Measurements from ENCODE around the gene OR2D2. TPM values are rescaled to one million over a fixed set of nuclear protein-coding genes. Genes with fewer than 3 reads are reported as not detected.

OR2D2 gene
- total RNA-seq, 1 donor from 2014 or later, result 0.64 TPM

DNA sequence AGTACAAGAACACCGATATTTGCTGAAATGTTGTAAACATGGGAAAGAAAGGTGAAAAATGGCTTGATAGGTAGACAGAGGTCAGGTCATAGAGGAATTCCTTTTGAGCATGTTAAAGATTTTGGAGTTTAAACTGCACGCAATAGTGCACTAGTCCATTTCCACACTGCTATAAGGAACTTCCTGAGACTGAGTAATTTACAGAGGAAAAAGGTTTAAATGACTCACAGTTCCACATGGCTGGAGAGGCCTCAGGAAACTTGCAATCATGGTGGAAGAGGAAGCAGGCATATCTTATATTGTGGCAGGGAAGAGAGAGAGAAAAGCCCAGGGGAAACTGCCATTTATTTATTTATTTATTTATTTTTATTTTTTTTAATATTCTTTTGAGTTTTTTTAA is 41.8 kb downstream of the OR2D2 start:
- TF ChIP-seq, protein P1, sequence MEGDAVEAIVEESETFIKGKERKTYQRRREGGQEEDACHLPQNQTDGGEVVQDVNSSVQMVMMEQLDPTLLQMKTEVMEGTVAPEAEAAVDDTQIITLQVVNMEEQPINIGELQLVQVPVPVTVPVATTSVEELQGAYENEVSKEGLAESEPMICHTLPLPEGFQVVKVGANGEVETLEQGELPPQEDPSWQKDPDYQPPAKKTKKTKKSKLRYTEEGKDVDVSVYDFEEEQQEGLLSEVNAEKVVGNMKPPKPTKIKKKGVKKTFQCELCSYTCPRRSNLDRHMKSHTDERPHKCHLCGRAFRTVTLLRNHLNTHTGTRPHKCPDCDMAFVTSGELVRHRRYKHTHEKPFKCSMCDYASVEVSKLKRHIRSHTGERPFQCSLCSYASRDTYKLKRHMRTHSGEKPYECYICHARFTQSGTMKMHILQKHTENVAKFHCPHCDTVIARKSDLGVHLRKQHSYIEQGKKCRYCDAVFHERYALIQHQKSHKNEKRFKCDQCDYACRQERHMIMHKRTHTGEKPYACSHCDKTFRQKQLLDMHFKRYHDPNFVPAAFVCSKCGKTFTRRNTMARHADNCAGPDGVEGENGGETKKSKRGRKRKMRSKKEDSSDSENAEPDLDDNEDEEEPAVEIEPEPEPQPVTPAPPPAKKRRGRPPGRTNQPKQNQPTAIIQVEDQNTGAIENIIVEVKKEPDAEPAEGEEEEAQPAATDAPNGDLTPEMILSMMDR (IDR thresholded peaks at IDR 0.05; ENCODE audit: unreplicated experiment), result no peak
- Mint-ChIP-seq H3K4me3 (ENCODE audit: unreplicated experiment) (no peak overlapping the region), H3K9me3 (ENCODE audit: unreplicated experiment) (peaks cover 9% of the 10 kb centered on the region), H3K4me1 (ENCODE audit: unreplicated experiment) (no peaks in the 10 kb centered on the region), H3K27ac (ENCODE audit: unreplicated experiment) (peak overlapping the region; percentile 14), H3K27me3 (ENCODE audit: unreplicated experiment) (no peaks in the 10 kb centered on the region), H3K36me3 (ENCODE audit: low read depth, unreplicated experiment) (peaks cover 24% of the 10 kb centered on the region)
- no peak for DNase-seq (ENCODE audit: low spot score)

DNA sequence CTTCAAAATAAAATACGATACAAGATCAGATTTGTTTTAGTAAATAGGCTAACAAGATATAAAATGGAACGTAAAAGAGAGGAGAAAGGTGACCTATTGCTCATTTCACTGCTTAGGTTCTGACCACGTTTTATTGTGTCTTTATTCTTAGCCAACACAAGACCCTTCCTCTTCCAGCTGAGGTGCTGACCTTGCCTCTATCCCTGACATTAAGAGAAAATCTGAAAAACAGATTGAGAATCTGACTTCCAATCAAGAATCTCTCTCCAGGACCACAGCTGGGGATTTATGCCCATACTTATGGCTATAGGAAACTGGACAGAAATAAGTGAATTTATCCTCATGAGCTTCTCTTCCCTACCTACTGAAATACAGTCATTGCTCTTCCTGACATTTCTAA is 46.9 kb downstream of the OR2D2 start, which contains the start of gene OR10A5:
Gene OR10A5 (plus strand): TSS at position 301 of the 400 bp plus-strand sequence. CDS start 0 bp downstream, at position 301.
- H3K27ac Mint-ChIP-seq (ENCODE audit: unreplicated experiment), result no peak within 1 kb of the TSS

DNA sequence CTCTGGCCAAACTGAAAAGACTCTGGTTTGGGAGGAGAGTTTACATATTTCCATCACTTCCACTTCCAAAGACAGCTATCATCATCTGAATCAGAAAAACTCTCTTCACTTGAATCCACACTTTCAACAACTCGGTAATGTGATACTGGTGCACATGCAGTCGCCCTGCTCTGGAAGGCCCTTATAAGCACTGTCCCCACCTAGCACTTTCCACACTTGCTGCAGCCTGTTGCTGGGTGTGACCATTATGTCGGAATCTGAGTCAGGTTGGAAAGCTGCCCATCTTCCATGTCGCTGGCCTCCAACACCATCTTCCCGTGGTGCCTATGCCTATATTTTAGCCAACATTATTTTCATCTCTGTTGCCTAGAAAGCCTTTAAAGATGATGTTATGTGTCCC is 47.9 kb downstream of the OR2D2 start:
- TF ChIP-seq, protein P1 (IDR thresholded peaks at IDR 0.05; ENCODE audit: unreplicated experiment), result no peak

More for the DNA sequence above, 46.9 kb downstream of the OR2D2 start, which contains the start of gene OR10A5:
- Mint-ChIP-seq H3K4me3 (ENCODE audit: unreplicated experiment) (no peak within 1 kb of the TSS), H3K27me3 (ENCODE audit: unreplicated experiment) (no peaks in the 10 kb centered on the region), H3K36me3 (ENCODE audit: low read depth, unreplicated experiment) (peaks cover 16% of the 10 kb centered on the region), H3K9me3 (ENCODE audit: unreplicated experiment) (peaks cover 4% of the 10 kb centered on the region), H3K4me1 (ENCODE audit: unreplicated experiment) (peaks cover 9% of the 10 kb centered on the region)
- no peak for DNase-seq (ENCODE audit: low spot score)
- TF ChIP-seq, protein P1 (IDR thresholded peaks at IDR 0.05; ENCODE audit: unreplicated experiment), result no peak

DNA sequence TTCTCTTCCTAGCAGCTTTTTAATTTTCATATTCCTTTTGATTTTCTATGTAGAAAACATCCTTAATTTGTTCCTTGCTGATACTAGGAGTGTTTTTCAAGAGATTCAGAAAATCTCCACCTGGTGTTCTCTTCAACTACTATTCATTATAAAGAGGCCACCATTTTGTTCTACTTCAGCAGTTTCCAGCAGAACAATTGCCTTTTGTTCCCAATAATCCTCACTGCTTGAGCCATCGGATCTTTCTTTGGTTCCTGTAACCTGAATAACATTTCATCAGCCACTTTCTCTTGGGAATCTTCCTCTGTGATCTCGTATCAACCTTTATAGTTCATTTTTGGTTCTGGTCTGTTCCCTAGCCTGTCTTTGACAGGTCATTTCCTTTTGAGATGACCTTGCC is 48.6 kb downstream of the OR2D2 start:
- Mint-ChIP-seq H3K27ac (ENCODE audit: unreplicated experiment) (no peak overlapping the region), H3K9me3 (ENCODE audit: unreplicated experiment) (peaks cover 4% of the 10 kb centered on the region), H3K4me1 (ENCODE audit: unreplicated experiment) (peaks cover 9% of the 10 kb centered on the region), H3K4me3 (ENCODE audit: unreplicated experiment) (no peak overlapping the region), H3K27me3 (ENCODE audit: unreplicated experiment) (no peaks in the 10 kb centered on the region), H3K36me3 (ENCODE audit: low read depth, unreplicated experiment) (peaks cover 16% of the 10 kb centered on the region)
- DNase-seq (ENCODE audit: low spot score), result no peak
- TF ChIP-seq, protein P1 (IDR thresholded peaks at IDR 0.05; ENCODE audit: unreplicated experiment), result no peak

More for the DNA sequence above, 47.9 kb downstream of the OR2D2 start:
- DNase-seq (ENCODE audit: low spot score), result no peak
- no peak overlapping the region for H3K27ac Mint-ChIP-seq (ENCODE audit: unreplicated experiment)
- peaks cover 9% of the 10 kb centered on the region for H3K4me1 Mint-ChIP-seq (ENCODE audit: unreplicated experiment)
- no peaks in the 10 kb centered on the region for H3K27me3 Mint-ChIP-seq (ENCODE audit: unreplicated experiment)
- H3K4me3 Mint-ChIP-seq (ENCODE audit: unreplicated experiment), result no peak overlapping the region
- peaks cover 16% of the 10 kb centered on the region for H3K36me3 Mint-ChIP-seq (ENCODE audit: low read depth, unreplicated experiment)
- H3K9me3 Mint-ChIP-seq (ENCODE audit: unreplicated experiment), result peaks cover 4% of the 10 kb centered on the region

DNA sequence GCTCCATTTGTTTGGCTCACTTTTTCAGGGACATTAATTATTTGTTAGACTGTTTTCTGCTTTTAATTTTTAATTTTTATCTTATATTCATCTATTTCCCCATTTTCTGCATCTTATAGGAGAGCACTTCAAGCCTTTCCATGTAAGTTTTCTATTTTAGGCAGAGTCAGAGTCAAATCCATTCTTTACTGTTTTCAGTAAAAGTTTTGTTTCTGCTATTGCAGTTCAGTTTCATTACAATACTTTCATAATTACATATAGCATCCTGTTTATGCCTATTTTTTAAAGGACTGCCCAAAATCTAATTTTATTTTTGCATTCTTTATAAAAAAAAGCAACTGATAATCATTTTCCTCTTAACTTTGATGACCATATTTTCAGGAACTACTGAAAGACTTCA is 50.6 kb downstream of the OR2D2 start:
- Mint-ChIP-seq H3K36me3 (ENCODE audit: low read depth, unreplicated experiment) (peaks cover 11% of the 10 kb centered on the region), H3K9me3 (ENCODE audit: unreplicated experiment) (peaks cover 4% of the 10 kb centered on the region), H3K4me1 (ENCODE audit: unreplicated experiment) (peaks cover 9% of the 10 kb centered on the region), H3K4me3 (ENCODE audit: unreplicated experiment) (no peak overlapping the region), H3K27ac (ENCODE audit: unreplicated experiment) (no peak overlapping the region), H3K27me3 (ENCODE audit: unreplicated experiment) (no peaks in the 10 kb centered on the region)
- TF ChIP-seq, protein P1 (IDR thresholded peaks at IDR 0.05; ENCODE audit: unreplicated experiment), result no peak
- DNase-seq (ENCODE audit: low spot score), result no peak

Other genes with a start within 250 kb of the OR2D2 start
- gene DCHS1, start 236.7 kb downstream of the OR2D2 start, total RNA-seq (ENCODE audit: unreplicated experiment), result 156 TPM
- 44.8 TPM for gene MRPL17, start 209.2 kb downstream of the OR2D2 start, total RNA-seq (ENCODE audit: unreplicated experiment)
- gene OR2AG2, start 120.5 kb downstream of the OR2D2 start, total RNA-seq (ENCODE audit: unreplicated experiment), result 0.26 TPM
- not detected for gene OR2AG1, start 109.5 kb downstream of the OR2D2 start, total RNA-seq (ENCODE audit: unreplicated experiment)
- 0.51 TPM for gene OR6A2, start 92.8 kb downstream of the OR2D2 start, total RNA-seq (ENCODE audit: unreplicated experiment)
- not detected for gene OR10A5, start 46.8 kb downstream of the OR2D2 start, total RNA-seq (ENCODE audit: unreplicated experiment)
- gene OR10A2, start 29.4 kb downstream of the OR2D2 start, total RNA-seq (ENCODE audit: unreplicated experiment), result not detected
- gene OR10A4, start 15.9 kb downstream of the OR2D2 start, total RNA-seq (ENCODE audit: unreplicated experiment), result not detected
- gene OR2D3, start 28.5 kb upstream of the OR2D2 start, total RNA-seq (ENCODE audit: unreplicated experiment), result not detected
- gene ZNF215, start 33.9 kb upstream of the OR2D2 start, total RNA-seq (ENCODE audit: unreplicated experiment), result 7.0 TPM
- gene ZNF214, start 127.8 kb upstream of the OR2D2 start, total RNA-seq (ENCODE audit: unreplicated experiment), result 2.4 TPM
- 0.13 TPM for gene NLRP14, start 128.0 kb upstream of the OR2D2 start, total RNA-seq (ENCODE audit: unreplicated experiment)
- not detected for gene RBMXL2, start 196.5 kb upstream of the OR2D2 start, total RNA-seq (ENCODE audit: unreplicated experiment)